Left ventricle myocardium superior (tissue), 1 donor: ENCODE measurements around the gene CYP27B1. TPM values are rescaled to one million over a fixed set of nuclear protein-coding genes. Genes with fewer than 3 reads are reported as not detected.
"Not testable (repeated sequence)": the region's sequence is repeated elsewhere in the genome, so short reads cannot be mapped to it uniquely, and the experiment has no call there.

Source experiments
- ATAC-seq: fragments of 200-7000 bp; cut with Tn5 transposase; one replicate; pipeline ENCODE4 v1.9.1; 2020; ENCODE audit warnings: mild to moderate bottlenecking, moderate library complexity
- DNase-seq: peaks from one replicate; pipeline ENCODE4 v3.0.0-alpha.2; 2020
- intact Hi-C: fragments of 100-400 bp; cut with micrococcal nuclease; formaldehyde crosslinking; loops from one replicate; pipeline ENCODE4 v1.11.0; 2022
- microRNA-seq: library from miRNA; unstranded; fragments of <30 nt; microRNA quantifications from one replicate; pipeline ENCODE4 v1.2.0, GENCODE V29; 2020; ENCODE audit warnings: borderline number of aligned reads
- total RNA-seq: library from RNA; stranded (reverse); fragmentation: NEBNext Ultra II Directional; extraction: Animal tissue kit (Norgen Biotek cat#: 25700); gene quantifications from one replicate; pipeline ENCODE4 v1.2.1, GENCODE V29; 2021
- donor health status: DM: no; HTN: yes; CAD: no; lungs with severe emphysema.

Gene CYP27B1
- total RNA-seq, 1 donor from 2014 or later: not detected

GRCh38 chr12:57717131-57717530 lies 49.7 kb downstream of the CYP27B1 start:
- ATAC-seq: no peak

GRCh38 chr12:57716305-57716704 lies 50.6 kb downstream of the CYP27B1 start:
- ATAC-seq (no peak), DNase-seq (no peak)
- intact Hi-C loops: no loop called here

More at GRCh38 chr12:57717131-57717530, 49.7 kb downstream of the CYP27B1 start:
- no peak for DNase-seq
- intact Hi-C loops: no loop called here

- intact Hi-C loops: no loop called here
- DNase-seq (no peak), ATAC-seq (no peak)
Measured at GRCh38 chr12:57715786-57716185, 51.1 kb downstream of the CYP27B1 start.

GRCh38 chr12:57715036-57715748 lies 51.7 kb downstream of the CYP27B1 start:
- intact Hi-C loops, DNase-seq, ATAC-seq: not testable (repeated sequence)

- intact Hi-C loops: no loop called here
- DNase-seq: no peak
- ATAC-seq: no peak
Measured at GRCh38 chr12:57713209-57713608, 53.7 kb downstream of the CYP27B1 start.

- ATAC-seq: no peak
- intact Hi-C loops: no loop called here
Measured at GRCh38 chr12:57712701-57713100, 54.2 kb downstream of the CYP27B1 start.

More at GRCh38 chr12:57712701-57713100, 54.2 kb downstream of the CYP27B1 start:
- DNase-seq: no peak

Small RNAs within 50 kb of the gene (microRNA-seq; reads per million reads assigned to microRNA genes)
- gene MIR6759: not detected

Other genes starting within 250 kb of the CYP27B1 start
- gene DDIT3, start 246.6 kb downstream of the CYP27B1 start, total RNA-seq: 22.2 TPM
- 35.2 TPM for gene MBD6, start 244.3 kb downstream of the CYP27B1 start, total RNA-seq
- gene DCTN2, start 219.9 kb downstream of the CYP27B1 start, total RNA-seq: 89.2 TPM
- 0.12 TPM for gene KIF5A, start 217.0 kb downstream of the CYP27B1 start, total RNA-seq
- gene PIP4K2C, start 175.9 kb downstream of the CYP27B1 start, total RNA-seq: 11.9 TPM
- gene DTX3, start 162.3 kb downstream of the CYP27B1 start, total RNA-seq: 21.4 TPM
- 11.9 TPM for gene ARHGEF25, start 155.6 kb downstream of the CYP27B1 start, total RNA-seq
- gene B4GALNT1, start 133.9 kb downstream of the CYP27B1 start, total RNA-seq: 5.1 TPM
- 104 TPM for gene OS9, start 72.9 kb downstream of the CYP27B1 start, total RNA-seq
- 7.5 TPM for gene AGAP2, start 28.3 kb downstream of the CYP27B1 start, total RNA-seq
- gene TSPAN31, start 22.0 kb downstream of the CYP27B1 start, total RNA-seq: 32.8 TPM
- 42.1 TPM for gene CDK4, start 14.8 kb downstream of the CYP27B1 start, total RNA-seq
- gene MARCHF9, start 12.0 kb downstream of the CYP27B1 start, total RNA-seq: 15.6 TPM
- gene METTL1, start 5.0 kb upstream of the CYP27B1 start, total RNA-seq: 7.5 TPM
- 1.6 TPM for gene EEF1AKMT3, start 5.5 kb upstream of the CYP27B1 start, total RNA-seq
- 52.4 TPM for gene TSFM, start 15.7 kb upstream of the CYP27B1 start, total RNA-seq
- 2.4 TPM for gene AVIL, start 51.7 kb upstream of the CYP27B1 start, total RNA-seq
- gene CTDSP2, start 79.7 kb upstream of the CYP27B1 start, total RNA-seq: 104 TPM
- gene ATP23, start 174.5 kb upstream of the CYP27B1 start, total RNA-seq: 8.3 TPM